Activated naive CD8-positive, alpha-beta T cell treated with anti-CD3 and anti-CD28 coated beads, Interleukin-2, amount 50 U/mL, for 16 hours (primary cell): ENCODE measurements around the gene PLAAT4.
"Not testable (repeated sequence)": the region's sequence is repeated elsewhere in the genome, so short reads cannot be mapped to it uniquely, and the experiment has no call there.

Experiments
- DNase-seq: peaks from one replicate; pipeline ENCODE4 v3.0.0-alpha.2; 2020; ENCODE audit warnings: low read depth, low spot score

Gene PLAAT4

GRCh38 chr11:63510360-63511047 lies 26.1 kb upstream of the PLAAT4 start:
- DNase-seq, result no peak

- no peak for DNase-seq
These were observed 25.4 kb upstream of the PLAAT4 start for GRCh38 chr11:63511048-63511748.

DNA sequence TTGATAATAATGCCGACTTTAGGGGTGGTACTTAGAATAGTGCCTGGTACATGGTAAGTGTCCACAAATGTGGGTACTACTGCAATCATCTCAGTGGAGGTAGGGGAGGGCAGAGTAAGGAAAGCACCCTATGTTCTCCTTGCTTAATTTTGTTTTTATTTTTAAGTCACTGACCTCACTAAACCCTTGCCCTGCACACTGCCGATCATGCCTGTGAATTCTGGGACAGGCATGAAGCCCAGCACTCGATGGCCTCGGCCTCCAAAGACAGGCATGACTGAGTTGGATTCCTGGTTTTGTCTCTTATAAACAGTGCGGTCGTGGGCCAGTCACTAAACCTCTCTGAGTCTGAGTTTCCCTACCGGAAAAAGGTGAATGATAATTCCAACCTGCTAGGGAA lies 23.8 kb upstream of the PLAAT4 start:
- no peak for DNase-seq

- no peak for DNase-seq
These were observed 20.5 kb upstream of the PLAAT4 start for GRCh38 chr11:63516109-63516508.

GRCh38 chr11:63517156-63517555 lies 19.5 kb upstream of the PLAAT4 start:
- no peak for DNase-seq

GRCh38 chr11:63518548-63518947 lies 18.1 kb upstream of the PLAAT4 start:
- no peak for DNase-seq

DNA sequence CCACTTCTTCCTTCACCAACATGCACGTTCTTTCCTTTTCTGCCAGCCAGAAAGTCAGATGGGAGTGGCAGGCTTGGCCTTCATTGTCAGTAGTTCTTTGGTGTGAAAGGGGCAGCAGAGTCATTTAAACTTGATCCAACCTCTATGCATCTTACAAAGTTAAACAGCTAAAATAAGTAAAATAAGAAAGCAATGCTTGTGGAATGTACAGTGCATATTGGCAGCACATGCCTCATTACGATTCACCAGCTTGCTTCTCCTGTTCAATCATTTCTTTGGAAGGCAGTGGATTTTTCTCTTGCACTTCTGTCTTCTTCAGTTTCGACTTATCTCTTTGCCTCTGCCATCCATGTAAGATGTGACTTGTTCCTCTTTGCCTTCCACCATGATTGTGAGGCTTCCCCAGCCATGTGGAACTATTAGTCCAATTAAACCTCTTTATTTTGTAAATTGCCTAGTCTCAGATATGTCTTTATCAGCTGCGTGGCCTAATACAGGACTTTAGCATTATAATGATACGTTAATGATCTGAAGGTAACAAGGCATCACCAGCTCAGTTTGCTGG lies 15.9 kb upstream of the PLAAT4 start:
- DNase-seq, result no peak

- DNase-seq, result no peak
These were observed 14.7 kb upstream of the PLAAT4 start for GRCh38 chr11:63521896-63522295.

- no peak for DNase-seq
These were observed 13.5 kb upstream of the PLAAT4 start for GRCh38 chr11:63523151-63523550.

- DNase-seq, result no peak
These were observed 8.9 kb upstream of the PLAAT4 start for GRCh38 chr11:63527667-63528066.

- DNase-seq, result not testable (repeated sequence)
These were observed 8.5 kb upstream of the PLAAT4 start for GRCh38 chr11:63528156-63528555.

GRCh38 chr11:63528729-63529278 lies 7.8 kb upstream of the PLAAT4 start:
- DNase-seq, result not testable (repeated sequence)

GRCh38 chr11:63529373-63529772 lies 7.2 kb upstream of the PLAAT4 start:
- not testable (repeated sequence) for DNase-seq

GRCh38 chr11:63530021-63530420 lies 6.6 kb upstream of the PLAAT4 start:
- DNase-seq, result no peak

DNA sequence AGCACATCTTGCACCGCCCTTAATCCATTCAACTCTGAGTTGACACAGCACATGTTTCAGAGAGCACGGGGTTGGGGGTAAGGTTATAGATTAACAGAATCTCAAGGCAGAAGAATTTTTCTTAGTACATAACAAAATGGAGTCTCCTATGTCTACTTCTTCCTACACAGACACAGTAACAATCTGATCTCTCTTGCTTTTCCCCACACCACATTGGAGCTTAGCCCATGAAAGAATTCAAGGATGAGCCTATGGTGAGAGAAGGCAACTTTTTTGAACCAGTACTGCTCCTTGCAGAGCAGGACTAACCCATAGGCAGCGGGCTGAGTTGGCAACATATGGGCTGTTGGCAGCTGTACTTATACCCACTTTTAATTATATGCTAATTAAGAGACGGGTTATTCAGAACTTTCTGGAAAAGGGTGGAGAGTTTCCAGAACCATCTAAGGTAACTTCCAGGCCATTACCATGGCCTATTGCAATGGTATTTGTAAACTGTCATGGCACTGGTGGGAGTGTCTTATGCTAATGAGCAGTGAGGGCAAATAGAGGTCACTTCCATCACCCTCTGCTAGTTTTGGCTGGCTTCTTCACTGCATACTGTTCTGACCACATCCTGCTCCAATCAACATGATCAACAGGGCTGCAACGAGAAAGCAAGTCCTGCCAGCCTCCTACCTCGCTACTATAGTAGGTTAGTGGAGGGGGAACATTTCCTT lies 5.4 kb upstream of the PLAAT4 start:
- not testable (repeated sequence) for DNase-seq

- DNase-seq, result no peak
These were observed 4.5 kb upstream of the PLAAT4 start for GRCh38 chr11:63532117-63532516.

DNA sequence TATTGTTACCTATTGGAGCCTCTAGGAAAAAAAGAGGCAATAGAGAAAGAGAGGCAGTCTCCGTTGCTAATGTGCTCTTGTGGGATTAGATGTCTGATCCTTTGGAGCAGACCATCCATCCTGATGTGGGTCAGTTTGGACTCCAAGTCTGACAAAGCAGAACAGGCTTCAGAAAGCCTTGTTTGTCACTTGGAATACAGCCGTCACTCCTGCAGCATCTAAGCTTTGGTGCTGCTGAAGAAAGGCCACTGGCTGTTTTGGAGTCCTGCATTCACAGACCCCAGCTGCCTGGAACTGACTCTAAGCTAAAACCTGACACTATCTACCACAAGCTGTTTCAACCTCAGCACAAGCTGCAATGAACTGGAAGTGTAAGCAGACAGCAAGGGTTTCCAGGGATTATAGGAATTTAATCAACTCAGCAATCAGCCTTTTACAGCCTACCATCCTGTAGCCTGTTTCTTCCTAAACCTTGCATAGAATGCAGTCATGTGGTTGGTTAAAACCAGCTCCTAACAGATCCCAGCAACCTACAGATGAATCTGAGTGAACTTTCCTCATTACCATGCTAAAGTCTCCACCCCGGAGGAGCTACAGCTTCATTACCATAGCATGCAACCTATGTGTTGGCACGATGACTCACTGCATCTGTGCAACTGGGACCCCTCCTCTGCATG lies 3.7 kb upstream of the PLAAT4 start:
- DNase-seq, result no peak

DNA sequence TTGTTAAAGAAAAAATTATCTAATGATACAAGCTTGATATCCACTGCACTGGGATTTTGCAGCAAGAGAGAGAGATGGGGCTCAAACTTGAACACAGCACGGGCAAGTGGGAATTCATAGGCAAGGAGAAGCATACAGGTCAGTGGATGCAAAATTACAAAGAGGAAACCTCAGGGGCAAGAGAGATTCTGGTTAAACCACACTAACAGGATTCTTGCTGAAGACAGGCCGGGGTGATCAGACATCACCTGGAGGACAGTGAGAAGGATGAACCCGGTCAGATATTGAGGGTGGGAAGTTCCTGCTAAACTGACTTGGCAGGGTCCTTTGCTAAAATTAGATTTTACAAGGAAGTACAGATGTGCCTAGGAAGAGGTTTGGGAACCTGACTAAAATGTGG lies 2.5 kb upstream of the PLAAT4 start:
- DNase-seq, result no peak

GRCh38 chr11:63534895-63535461 lies 1.6 kb upstream of the PLAAT4 start:
- no peak for DNase-seq

DNA sequence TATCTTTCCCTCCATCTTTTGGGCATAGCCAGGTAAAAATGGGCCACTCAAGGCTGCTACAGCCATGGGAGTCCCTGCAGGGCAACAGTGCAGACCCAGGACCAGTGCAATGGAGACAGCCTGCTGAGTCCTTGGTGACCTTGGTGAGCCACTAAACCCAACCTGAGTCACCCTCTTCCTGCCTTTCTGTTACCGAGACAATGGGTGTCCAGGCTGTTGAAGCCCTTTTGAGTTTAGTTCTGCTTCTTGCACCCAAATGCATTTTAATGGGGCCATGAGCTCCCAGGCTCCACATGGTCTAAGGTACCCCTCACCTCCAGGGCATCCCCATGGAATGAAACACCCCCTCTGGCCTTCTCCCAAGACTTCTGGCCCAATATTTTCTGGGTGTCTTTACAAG lies 874 bp upstream of the PLAAT4 start:
- no peak for DNase-seq
